HG02642 (cell line): ENCODE data around the gene PGAP1.
"Not testable (repeated sequence)": the region's sequence is repeated elsewhere in the genome, so short reads cannot be mapped to it uniquely, and the experiment has no call there.

Experiments
- ATAC-seq: cut with Tn5 transposase; IDR thresholded peaks from one replicate; pipeline ENCODE4 v1.9.1; 2021; ENCODE audit warnings: mild to moderate bottlenecking; ENCODE audit not compliant: unreplicated experiment, poor library complexity

The PGAP1 gene

DNA sequence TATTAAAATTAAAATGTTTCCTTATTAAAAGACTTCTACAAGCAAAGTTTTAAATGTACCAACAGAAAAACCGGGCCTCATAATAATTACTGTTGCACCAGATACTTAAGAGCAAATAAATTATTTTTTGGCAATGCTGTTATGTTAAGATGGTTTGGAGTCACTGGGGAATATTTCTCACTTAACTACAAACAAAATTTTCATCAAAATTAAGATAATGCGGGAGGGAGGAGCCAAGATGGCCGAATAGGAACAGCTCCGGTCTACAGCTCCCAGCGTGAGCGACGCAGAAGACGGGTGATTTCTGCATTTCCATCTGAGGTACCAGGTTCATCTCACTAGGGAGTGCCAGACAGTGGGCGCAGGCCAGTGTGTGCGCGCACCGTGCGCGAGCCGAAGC lies 21.1 kb downstream of the PGAP1 start:
- ATAC-seq = not testable (repeated sequence)

DNA sequence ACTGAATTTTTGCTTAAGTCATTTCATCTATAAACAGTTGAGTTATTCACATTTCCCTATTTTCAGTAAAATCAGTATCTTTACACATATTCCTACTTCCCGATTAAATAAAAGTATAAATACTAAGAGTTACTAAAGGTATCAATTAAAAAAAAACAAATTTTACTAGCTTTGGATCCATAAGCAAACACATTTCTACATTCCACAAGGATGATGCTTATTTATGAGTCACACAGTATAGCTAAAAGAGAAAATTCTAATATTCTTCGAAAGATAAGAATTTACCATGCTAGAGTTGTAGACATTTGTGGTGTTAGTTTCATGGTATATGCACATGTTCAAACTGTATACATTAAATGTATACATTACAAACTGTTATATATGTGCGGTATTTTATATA lies 23.7 kb downstream of the PGAP1 start:
- no peak for ATAC-seq

DNA sequence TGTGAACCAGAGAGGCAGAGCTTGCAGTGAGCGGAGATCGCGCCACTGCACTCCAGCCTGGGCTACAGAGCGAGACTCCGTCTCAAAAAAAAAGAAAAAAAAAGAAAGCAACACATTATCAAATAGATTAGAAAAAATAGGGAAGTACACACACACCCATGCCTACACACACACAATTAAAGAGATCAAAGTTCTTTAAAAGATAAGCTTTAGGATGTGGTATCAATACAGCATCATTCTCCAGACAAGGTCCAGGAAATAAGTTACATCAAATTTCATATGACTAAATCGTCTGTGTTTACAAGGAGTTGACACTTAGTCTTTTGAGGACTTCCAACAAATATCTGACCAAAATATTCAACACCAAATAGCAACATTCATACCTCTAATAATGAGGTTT lies 25.7 kb downstream of the PGAP1 start:
- ATAC-seq = no peak

DNA sequence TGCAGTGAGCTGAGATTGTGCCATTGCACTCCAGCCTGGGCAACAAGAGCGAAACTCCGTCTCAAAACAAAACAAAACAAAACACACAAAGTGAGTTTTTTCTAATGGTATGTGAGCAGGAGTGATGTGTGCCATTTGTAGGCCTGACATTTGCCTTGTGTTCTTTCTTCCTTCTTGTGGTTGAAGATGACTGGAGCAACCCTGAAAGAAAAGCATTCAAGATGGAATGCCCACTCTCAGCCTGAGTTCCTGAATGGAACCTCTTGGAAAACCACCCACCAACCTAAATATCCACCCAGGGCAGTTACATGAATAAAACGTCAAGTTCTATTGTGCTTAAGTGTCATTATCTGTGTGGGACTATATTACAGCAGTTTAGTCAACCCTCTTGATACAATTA lies 26.5 kb downstream of the PGAP1 start:
- ATAC-seq = no peak

DNA sequence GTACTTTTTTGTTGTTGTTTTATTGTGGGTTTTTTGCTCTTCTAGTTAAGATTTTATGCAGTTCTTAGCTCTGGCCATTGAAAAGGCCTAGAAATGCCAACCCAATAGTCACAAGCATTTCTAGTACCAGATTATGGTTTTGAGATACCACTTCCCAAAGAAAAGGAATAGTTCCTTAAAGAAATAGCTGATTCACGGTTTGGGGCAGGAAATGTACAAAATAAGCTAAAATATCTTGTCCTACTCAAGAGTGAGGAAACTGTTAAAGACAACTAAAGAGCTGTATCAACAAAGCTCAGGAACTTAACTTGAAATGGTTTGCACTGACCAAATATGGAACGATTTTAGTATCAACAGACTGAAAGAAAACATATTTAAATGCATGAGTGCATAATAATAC lies 35.4 kb downstream of the PGAP1 start:
- ATAC-seq = no peak

DNA sequence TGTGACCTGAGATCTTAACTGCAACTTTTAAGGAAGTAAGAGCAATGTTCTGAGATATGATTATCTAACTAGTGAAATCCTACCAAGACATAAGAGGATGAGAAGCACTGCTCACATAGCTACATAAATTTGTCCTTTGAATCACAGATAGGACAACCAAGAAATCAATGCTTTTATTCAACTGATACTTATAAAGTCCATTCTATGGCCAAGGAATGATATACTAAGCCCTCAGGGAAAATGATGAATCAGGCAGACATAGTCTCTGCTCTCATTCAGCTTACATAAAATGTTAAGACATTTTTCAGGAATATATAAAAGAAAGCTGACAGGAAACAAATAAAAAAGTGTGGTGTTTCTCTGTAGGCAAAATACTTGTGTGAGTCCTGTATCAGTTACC lies 39.1 kb downstream of the PGAP1 start:
- ATAC-seq = no peak

DNA sequence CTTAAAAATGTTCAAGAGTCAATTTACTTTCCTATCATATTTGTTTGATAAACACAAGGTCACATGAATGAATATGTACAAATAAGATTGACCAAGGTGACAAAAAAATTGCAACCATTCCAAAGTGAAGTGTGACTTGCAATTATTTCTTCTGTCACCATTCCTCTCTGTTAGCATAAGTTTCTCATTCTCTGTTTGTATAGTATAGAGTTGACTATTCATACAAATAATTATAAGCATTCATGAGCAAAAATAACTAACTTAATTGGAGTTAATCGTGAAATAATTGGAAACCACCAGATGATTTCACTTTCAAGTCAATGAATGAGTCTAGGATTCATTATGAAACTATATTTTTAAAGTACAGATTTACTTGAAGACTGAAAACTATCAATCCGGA lies 42.1 kb downstream of the PGAP1 start:
- ATAC-seq = no peak

DNA sequence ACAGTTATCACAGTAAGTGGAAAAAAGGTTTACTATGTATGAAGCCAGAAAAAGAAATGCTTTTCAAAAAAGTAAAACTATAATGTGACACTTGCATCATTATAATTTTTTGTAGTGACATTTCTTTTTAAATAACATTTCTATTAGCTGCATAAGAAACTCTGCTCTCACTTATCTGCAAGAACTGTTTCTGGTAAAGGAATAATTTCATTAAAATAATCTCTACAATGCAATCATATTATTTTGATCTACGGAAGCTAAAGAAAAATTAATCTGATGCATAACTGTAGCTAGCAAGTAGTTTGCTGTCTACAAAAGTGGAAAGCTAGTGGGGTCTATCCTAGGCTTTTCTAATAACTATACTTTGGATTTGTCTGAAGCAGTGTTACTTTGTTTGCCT lies 50.1 kb downstream of the PGAP1 start:
- ATAC-seq = no peak

DNA sequence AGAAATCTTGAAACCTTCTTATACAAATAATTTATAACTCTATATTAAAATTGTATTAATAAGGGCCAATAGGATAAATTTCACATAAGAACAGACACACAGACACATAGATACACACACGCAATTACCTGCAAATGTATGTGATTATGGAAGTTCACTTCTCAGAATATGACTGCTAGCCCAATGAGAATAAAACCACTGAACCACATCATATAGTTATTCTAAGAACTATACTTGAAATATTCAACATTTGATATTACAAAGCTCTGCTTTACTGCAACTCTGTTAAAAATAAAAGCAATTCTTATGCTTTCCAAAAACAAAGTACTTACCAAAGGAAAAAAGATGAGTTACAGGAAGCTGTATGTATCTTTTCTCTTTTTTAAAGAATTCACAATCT lies 51.1 kb downstream of the PGAP1 start:
- ATAC-seq = no peak

DNA sequence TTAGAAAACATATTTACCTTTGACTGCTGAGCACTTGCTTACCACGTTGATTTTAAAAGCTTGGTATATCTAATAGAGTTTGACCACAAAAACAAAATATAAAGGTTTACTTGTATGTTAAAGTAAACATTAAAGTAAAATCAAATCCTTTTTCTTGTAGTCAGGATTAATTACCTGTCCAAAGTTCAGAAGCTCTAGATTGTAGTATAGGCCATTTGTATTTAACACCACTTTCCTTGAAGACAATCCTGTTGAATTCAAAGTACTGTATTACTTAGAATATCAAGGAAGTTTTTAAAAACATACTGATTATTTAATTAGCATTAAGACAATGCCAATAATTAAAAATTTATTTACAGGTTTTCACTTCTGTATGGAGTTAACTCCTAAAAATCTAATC lies 53.0 kb downstream of the PGAP1 start:
- ATAC-seq = no peak

DNA sequence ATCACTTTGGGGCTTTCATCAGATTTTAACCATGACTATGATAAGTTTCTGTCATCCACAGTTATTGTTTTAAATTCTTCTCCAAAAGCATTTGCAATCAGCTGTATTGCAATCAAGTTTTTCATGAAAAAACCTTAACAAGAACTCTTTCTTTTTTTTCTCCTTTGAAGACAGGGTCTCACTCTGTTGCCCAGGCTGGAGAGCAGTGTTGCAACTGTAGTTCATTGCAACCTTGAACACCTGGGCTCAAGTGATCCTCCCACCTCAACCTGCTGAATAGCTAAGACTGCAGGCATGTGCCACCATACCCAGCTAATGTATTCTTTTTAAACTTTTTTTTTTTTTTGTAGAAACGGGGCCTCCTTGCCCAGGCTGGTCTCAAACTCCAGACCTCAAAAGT lies 71.9 kb downstream of the PGAP1 start:
- no peak for ATAC-seq

DNA sequence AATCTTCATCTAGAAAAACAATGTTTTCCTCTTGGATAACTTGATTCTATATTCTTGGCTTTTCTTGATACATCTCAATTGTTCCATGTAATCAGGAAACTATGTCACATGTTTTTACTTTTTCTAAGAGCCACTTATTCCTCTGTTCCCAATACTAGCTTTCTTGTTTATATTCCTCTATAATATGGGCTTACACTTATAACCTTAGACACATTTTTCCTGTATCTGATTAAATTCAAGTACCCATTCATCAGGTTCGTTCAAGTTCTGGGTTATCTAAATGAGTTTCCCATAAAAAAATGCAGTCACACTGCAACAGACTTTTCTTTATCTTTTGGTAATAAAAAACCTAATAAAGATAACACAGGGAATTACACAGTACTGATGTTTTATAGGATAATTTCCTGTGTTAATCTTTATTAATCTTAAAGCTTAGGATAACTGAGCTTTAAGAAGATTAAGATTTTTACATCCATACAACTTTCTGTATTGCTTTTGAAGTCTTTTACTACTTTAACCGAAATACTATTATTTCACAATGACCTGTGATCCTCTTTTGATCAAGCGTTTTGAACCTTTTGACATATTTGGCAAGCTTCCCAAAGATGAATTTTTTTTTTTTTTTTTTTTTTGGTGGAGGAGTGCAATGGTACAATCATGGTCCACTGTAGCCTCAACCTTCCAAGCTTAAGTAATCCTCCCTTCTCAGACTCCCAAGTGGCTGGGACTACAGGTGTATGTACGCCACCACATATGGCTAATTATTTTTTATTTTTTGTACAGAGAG lies 73.0 kb downstream of the PGAP1 start:
- ATAC-seq = no peak

DNA sequence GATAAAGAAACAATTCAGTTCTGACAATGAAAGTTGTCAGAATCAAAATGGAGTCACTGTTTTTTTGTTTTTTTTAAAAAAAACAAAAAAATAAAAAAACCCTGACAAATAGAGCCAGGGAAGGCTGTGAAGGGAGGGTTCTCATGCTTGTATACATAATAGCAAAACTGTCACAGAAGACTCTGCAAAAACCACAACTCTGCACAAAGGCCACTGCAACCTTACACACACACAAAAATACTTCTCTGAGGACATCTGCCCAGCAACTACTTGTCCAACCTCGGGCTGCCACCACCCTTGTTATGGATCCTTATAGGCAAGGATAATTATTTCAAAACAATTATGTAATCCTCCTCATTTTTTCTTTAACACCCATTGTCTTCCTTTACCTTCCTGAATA lies 75.4 kb downstream of the PGAP1 start:
- no peak for ATAC-seq

DNA sequence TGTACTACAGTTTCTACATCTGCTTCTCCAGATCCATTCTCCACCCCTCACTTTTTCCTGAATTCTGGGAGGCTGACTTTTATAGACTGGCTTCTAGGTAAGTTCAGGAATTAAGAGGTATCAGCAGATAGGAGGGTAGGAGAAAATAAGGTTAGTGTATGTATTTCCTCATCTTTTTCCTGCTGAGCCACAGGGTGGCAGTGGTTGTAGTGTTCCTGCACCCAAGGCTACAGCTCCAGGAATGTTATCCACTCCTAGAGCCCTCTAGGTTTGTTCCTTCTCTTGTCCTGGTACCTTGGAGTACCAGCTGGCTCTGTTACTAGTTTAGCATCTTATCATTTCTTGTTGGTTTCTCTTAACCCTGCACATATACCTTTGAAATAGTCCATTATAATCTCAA lies 76.6 kb downstream of the PGAP1 start:
- no peak for ATAC-seq

DNA sequence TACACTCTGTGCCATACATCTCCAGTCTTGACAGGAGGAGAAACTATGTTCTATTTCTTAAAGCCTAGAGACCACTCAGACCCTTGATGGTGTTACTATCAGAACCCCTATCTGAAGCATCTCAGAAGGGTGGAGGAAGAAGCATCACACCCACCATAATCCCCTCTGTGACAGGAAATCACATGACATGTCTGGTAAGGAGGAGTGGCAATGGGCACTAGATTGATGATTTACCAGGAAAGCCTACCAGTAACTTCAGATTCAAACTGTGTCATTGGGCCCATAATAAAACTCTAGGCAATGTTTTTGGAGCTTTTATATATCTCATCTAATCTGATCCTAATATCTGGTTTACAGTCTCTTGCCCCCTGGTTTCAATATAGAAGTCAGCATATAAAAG lies 80.2 kb downstream of the PGAP1 start:
- no peak for ATAC-seq

DNA sequence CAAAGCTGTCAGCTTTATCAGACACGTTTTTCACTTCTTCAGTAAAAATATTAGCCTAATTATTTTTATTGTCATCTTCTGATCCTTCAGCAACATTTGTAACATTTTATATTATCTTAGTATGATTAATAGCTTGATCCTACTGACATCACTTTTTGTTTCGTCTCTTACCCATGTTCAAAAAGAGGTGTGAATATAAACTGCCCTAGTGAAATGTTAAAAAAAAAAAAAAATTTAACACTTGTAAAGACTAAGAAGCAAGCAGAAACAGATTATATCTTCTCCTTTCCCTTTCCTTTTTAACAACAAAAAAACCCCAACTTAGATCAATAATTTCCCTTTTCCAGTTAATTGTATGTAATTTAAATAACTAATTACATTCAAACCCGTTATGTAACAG lies 81.1 kb downstream of the PGAP1 start:
- no peak for ATAC-seq

DNA sequence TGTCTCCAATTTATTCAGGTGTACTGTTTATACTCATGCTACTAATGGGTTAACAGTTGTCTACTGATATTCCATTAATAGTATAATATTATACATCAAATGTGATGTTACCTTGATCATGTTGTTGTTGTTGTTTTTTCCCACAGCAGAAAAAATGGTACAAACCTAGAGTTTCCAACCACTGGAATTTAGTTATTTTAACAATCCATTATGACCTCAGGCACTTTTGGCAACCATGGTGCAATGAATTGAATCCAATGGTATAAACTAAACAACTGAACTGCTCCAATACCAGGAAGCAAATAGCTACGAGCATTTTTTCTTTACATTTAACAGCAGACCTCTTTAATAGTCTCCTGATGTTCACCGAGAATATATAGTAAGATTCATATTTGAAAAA lies 86.3 kb downstream of the PGAP1 start:
- no peak for ATAC-seq

DNA sequence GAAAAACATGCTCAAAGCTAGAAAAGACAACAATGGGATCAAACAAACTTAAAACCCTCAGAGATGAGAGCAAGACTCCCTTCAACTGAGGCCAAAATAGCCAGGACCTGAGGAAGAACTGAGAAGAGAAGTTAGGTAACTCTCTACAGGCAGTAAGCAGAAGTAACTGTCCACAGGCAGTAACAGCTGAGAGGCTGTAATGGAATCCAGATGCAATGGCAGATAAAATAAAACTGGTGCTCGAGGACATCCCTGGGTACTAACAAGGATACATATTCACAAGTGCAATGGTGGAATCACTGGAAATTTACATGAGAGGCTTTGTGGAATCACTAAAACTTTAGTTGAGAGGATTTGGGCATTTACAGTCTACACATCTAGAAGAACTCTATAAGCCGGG lies 86.9 kb downstream of the PGAP1 start:
- no peak for ATAC-seq

DNA sequence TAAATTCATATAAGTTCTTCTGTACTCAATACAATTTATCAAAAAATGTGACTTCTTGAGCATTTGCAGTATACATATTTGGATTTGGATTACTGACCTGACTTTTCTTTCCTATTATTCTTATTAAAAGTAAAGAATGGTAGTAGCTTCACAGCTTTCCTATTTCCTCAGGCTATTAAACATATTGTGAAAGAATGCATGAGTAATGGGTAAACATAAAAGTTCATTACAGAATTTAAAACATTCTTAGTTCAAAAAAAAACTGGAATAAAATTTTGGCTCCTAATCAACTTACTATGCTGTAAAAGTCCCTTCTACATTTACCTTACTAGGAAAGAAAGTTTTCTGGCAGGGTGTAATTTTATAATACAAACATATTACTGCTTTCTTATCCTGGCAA lies 90.1 kb downstream of the PGAP1 start:
- ATAC-seq = no peak

DNA sequence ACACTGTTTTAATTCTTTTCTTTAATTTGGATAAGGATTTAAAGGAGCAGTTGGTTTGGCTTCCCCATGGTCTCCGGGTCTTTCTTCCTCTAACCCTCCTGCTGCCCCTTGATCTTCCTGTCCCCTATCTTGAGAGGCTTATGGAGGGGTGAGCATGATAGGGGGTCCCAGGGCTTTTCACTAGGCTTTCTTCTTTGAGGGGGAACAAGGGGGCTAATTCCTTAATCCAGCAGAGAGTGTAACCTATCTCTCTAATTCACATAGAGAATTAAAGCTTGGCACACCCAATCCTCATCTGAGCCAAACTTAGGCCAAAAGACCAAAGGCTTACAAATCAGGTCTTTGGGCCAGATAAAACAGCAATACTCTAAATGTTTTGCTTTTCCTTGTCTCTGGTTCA lies 95.8 kb downstream of the PGAP1 start:
- no peak for ATAC-seq

DNA sequence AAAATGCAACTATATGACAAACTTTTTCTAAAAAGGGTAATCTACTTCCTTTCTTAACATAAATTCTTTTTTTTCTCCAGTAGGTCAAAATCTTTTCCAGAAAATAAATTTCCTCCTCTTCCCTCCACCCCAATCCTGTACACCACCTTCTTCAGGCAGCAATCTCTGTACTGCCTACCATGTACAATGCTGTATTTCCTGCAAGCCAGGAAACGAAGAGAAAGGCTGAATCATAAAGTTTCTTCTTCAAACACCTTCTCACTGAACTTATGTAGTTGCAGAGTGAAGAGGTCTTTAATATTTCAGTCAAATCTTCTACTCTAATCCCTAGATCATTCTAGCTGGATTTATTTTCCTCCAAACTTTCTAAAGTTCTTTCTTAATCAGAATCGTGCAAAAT lies 99.2 kb downstream of the PGAP1 start:
- no peak for ATAC-seq

DNA sequence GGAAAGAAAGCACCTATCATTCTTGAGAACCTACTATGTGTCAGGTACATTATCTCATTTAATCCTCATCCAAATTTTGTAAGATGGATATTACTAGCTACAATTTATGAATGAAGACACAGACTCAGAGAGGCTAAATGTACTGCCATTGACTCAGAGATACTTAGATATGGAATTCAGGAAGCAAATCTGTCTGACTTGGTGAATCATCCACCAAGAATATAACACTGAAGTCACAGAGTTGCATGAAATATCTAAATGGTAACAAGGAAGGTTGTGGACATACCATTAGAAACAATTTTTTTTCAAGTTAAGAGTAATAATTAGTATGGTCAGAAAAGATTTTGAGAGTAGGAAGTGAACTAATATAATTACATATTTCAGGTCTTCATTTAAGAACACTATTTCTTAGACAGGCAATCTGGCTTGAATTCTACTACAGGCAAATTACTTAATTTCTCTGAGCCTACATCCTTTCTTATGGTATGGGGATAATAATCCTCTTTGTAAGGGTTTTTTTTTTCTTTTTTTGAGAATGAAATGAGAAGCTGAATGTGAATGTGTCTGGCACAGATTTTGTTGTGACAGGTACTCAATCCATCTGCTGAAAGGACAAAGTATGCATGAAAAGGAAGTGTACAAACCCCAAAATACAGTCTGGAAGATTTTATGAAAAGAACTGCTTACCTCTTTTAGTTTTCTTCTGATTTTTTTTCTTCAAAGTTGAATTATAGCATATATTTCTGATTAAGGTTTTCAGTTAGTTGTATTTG lies 102.6 kb downstream of the PGAP1 start:
- no peak for ATAC-seq
